Ectodermal cell (in vitro differentiated cells): Measurements from ENCODE around the gene LRP1B.
"Not testable (repeated sequence)": the region's sequence is repeated elsewhere in the genome, so short reads cannot be mapped to it uniquely, and the experiment has no call there.

Source experiments
- H3K27ac ChIP-seq: 2 replicates; pipeline ENCODE4 v1.7.0; 2013; ENCODE audit warnings: mild to moderate bottlenecking, low read depth, low read length; ENCODE audit not compliant: insufficient read depth, poor library complexity, severe bottlenecking
- H3K27me3 ChIP-seq: 2 replicates; pipeline ENCODE4 v1.7.0; 2013; ENCODE audit warnings: mild to moderate bottlenecking, low read length; ENCODE audit not compliant: insufficient read depth, control insufficient read depth, poor library complexity, severe bottlenecking
- H3K36me3 ChIP-seq: one replicate; pipeline ENCODE4 v1.7.0; 2013; ENCODE audit warnings: low read length; ENCODE audit not compliant: control insufficient read depth, insufficient read depth
- H3K4me1 ChIP-seq: one replicate; pipeline ENCODE4 v1.7.0; 2013; ENCODE audit warnings: low read length; ENCODE audit not compliant: control insufficient read depth, insufficient read depth
- H3K4me3 ChIP-seq: 2 replicates; pipeline ENCODE4 v1.7.0; 2013; ENCODE audit warnings: low read depth, low read length, control low read depth; ENCODE audit not compliant: insufficient read depth
- H3K9me3 ChIP-seq: 2 replicates; pipeline ENCODE4 v1.7.0; 2013; ENCODE audit warnings: mild to moderate bottlenecking, low read length, moderate library complexity; ENCODE audit not compliant: control insufficient read depth
- WGBS, 2 experiments: methylation state at CpG; one replicate each; pipeline ENCODE4 v1.1.7; 2013; ENCODE audit warnings: missing lambda C conversion rate in 2 of 2; 5-methylcytosine and 5-hydroxymethylcytosine counted together

Gene LRP1B

GRCh38 chr2:140351692-140352091 is 1779.1 kb downstream of the LRP1B start:
- Histone ChIP-seq H3K4me1 (no peaks in the 10 kb centered on the region), H3K9me3 (no peaks in the 10 kb centered on the region), H3K27ac (no peak overlapping the region), H3K27me3 (no peaks in the 10 kb centered on the region), H3K36me3 (no peaks in the 10 kb centered on the region), H3K4me3 (no peak overlapping the region)
- 92 to 97% methylated on average over 1 to 3 of the region's 3 CpGs for WGBS, 2 experiments

- 98 to 100% methylated on average over 2 to 3 of the region's 3 CpGs for WGBS, 2 experiments
- H3K9me3 ChIP-seq, result no peaks in the 10 kb centered on the region
- no peaks in the 10 kb centered on the region for H3K36me3 ChIP-seq
- no peaks in the 10 kb centered on the region for H3K27me3 ChIP-seq
- no peak overlapping the region for H3K27ac ChIP-seq
- H3K4me3 ChIP-seq, result no peak overlapping the region
- no peaks in the 10 kb centered on the region for H3K4me1 ChIP-seq
These were observed 1781.1 kb downstream of the LRP1B start for GRCh38 chr2:140349695-140350094.

GRCh38 chr2:140348826-140349225 is 1782.0 kb downstream of the LRP1B start:
- no peak overlapping the region for H3K27ac ChIP-seq
- no peaks in the 10 kb centered on the region for H3K4me1 ChIP-seq
- no peaks in the 10 kb centered on the region for H3K27me3 ChIP-seq
- no peak overlapping the region for H3K4me3 ChIP-seq
- H3K9me3 ChIP-seq, result no peaks in the 10 kb centered on the region
- H3K36me3 ChIP-seq, result no peaks in the 10 kb centered on the region
- 65 to 83% methylated on average over 4 of the region's 4 CpGs for WGBS, 2 experiments

DNA sequence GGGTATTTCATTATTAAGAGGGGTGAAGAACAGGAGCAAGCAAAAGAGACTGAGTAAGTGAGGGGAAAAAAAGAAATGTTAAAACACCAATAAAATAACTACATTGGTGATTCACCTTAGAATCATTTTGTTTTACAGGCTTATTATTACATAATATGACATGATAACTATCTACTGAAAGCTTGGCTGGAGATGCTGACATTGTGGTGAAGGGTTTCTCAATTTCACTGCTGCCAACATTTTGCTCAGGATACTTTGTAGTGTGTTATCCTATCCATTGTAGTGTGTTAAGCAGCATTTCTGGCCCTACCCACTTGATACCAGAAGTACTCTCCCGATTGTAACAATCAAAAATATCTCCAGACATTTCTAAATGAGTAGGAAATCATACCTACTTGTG is 1786.0 kb downstream of the LRP1B start:
- no peaks in the 10 kb centered on the region for H3K27me3 ChIP-seq
- no peaks in the 10 kb centered on the region for H3K4me1 ChIP-seq
- no peaks in the 10 kb centered on the region for H3K36me3 ChIP-seq
- no peak overlapping the region for H3K27ac ChIP-seq
- no peak overlapping the region for H3K4me3 ChIP-seq
- 82 to 84% methylated on average over 1 of the region's 1 CpG for WGBS, 2 experiments
- no peaks in the 10 kb centered on the region for H3K9me3 ChIP-seq

DNA sequence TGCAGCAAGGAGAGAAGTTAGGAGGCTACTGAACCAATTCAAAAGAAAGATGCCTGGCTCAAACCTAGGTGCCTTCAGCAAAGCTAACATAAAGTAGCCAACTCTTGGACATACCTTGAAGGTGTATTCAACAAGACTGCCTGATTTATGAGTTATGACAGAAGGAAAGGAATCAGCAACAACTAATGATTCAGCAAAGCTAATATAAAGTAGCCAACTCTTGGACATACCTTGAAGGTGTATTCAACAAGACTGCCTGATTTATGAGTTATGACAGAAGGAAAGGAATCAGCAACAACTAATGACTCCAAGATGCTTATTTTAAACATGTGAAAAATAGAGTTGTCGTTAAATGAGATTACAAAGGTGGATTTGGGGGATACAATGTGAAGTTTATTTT is 1786.5 kb downstream of the LRP1B start:
- not testable (repeated sequence) for H3K36me3 ChIP-seq, H3K4me1 ChIP-seq, H3K27ac ChIP-seq, H3K9me3 ChIP-seq, H3K4me3 ChIP-seq, H3K27me3 ChIP-seq
- WGBS, 2 experiments, result 93 to 98% methylated on average over 1 of the region's 1 CpG

- Histone ChIP-seq H3K9me3 (no peaks in the 10 kb centered on the region), H3K27me3 (no peaks in the 10 kb centered on the region), H3K36me3 (no peaks in the 10 kb centered on the region), H3K4me3 (no peak overlapping the region), H3K27ac (no peak overlapping the region), H3K4me1 (no peaks in the 10 kb centered on the region)
- 76 to 93% methylated on average over 1 of the region's 1 CpG for WGBS, 2 experiments
These were observed 1792.0 kb downstream of the LRP1B start for GRCh38 chr2:140338795-140339194.

DNA sequence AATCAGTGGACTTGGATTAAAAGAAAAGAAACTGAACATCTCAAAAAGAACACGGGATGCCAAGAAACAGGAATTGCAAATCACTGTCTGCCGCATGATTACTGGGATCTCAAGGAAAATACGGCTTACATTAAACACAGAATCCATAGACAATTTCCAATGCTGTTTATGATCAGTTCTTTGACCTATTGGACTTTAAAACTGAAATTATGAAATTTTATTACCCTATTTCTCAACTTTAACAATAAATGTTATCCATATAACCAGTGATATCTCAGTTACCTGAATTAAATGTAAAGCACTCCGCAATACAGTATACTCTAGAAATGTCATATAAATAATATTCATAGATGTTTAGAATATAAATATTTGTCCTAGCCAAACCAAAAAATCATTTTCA is 1793.8 kb downstream of the LRP1B start:
- H3K36me3 ChIP-seq, result no peaks in the 10 kb centered on the region
- WGBS, 2 experiments, result 83 to 97% methylated on average over 3 of the region's 4 CpGs
- no peaks in the 10 kb centered on the region for H3K4me1 ChIP-seq
- no peaks in the 10 kb centered on the region for H3K9me3 ChIP-seq
- no peak overlapping the region for H3K27ac ChIP-seq
- no peaks in the 10 kb centered on the region for H3K27me3 ChIP-seq
- H3K4me3 ChIP-seq, result no peak overlapping the region

DNA sequence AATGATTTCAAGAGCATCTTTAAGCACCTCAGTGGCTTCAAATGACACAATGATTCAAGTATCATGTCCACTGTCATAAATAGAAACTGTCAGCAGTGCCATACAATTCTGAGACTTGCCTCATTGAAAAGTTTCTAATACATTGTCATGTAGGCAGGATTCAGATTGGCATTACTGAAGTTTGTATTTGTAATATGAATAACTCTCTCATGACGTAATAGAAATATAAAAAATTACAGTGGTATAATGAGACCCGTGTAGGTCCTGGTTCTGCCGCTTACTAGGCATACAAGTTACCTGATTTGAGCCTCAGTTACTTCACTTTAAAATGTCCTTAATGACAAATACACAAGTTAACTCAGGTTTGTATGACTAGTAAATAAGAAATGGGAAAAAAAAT is 1814.5 kb downstream of the LRP1B start:
- Histone ChIP-seq H3K27ac (no peak overlapping the region), H3K27me3 (no peaks in the 10 kb centered on the region), H3K4me1 (no peaks in the 10 kb centered on the region), H3K36me3 (no peaks in the 10 kb centered on the region), H3K4me3 (no peak overlapping the region), H3K9me3 (no peaks in the 10 kb centered on the region)
- 100% methylated on average over 1 to 3 of the region's 3 CpGs for WGBS, 2 experiments

- Histone ChIP-seq H3K4me3 (no peak overlapping the region), H3K36me3 (no peaks in the 10 kb centered on the region), H3K27me3 (no peaks in the 10 kb centered on the region), H3K4me1 (no peaks in the 10 kb centered on the region), H3K27ac (no peak overlapping the region), H3K9me3 (no peaks in the 10 kb centered on the region)
- 80 to 97% methylated on average over 1 of the region's 1 CpG for WGBS, 2 experiments
These were observed 1818.9 kb downstream of the LRP1B start for GRCh38 chr2:140311905-140312304.

- Histone ChIP-seq H3K9me3 (no peaks in the 10 kb centered on the region), H3K4me3 (no peak overlapping the region), H3K27me3 (no peaks in the 10 kb centered on the region), H3K27ac (no peak overlapping the region), H3K36me3 (no peaks in the 10 kb centered on the region), H3K4me1 (no peaks in the 10 kb centered on the region)
These were observed 1822.1 kb downstream of the LRP1B start for GRCh38 chr2:140308706-140309105.

DNA sequence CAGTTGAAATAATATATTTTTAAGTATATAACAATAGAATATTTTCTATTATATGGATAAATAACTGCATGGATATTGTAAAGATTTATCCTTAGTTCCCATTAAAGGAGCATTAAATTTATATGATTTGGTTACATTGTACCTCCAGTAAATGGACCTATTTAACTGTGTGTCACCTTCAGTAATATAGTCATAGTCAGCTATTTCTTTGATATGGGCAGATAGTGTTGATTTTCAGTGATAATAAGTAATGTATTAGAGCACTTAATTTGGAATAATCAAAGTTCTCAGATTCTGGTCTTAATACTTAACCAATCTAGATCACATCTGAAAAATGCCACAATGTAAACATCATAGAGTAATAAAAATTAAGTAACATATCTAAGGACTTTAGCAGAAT is 1823.3 kb downstream of the LRP1B start:
- H3K27me3 ChIP-seq, result no peaks in the 10 kb centered on the region
- H3K9me3 ChIP-seq, result no peaks in the 10 kb centered on the region
- H3K27ac ChIP-seq, result no peak overlapping the region
- H3K36me3 ChIP-seq, result no peaks in the 10 kb centered on the region
- no peak overlapping the region for H3K4me3 ChIP-seq
- H3K4me1 ChIP-seq, result no peaks in the 10 kb centered on the region
